ENCODE data around the gene TASOR2.

Gene TASOR2

DNA sequence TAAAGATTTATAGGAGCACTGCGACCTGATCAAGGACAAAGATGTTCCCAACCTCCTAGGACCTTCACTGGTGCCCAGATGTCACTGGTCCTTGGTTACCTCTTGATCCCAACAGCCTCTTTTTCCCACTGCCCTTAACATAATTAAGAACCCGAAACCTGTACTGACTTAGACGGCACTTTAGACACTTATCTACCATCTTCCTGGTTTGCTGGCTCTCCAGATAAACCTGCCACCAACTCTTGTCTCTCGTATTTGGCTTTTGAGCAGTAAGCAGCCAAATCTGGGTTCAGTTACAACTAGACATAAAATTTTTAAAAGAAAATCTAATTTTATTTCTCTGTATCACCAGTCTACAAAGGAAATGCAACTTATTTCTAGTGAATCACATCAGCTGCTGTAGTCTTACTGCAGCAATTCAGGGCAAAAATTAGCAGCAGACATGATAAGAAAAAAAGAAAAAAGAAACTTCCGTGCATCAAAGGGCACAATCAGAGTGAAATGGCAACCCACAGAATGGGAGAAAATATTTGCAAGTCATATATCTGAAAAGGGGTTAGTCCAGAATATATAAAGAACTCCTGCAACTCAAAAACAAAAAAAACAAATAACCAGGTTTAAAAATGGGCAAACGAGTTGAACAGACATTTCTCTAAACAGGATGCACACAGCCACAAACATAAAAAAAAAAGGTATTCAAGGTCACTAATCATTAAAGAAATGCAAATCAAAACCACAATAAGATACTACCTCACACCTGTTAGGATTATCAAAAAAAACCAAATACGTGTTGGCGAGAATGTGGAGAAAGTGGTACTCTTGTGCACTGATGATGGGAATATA is 27.7 kb upstream of the TASOR2 start:
- H3K4me3 ChIP-seq (ENCODE audit: low read depth, low read length) = no peak overlapping the region
- TF ChIP-seq, protein P1, sequence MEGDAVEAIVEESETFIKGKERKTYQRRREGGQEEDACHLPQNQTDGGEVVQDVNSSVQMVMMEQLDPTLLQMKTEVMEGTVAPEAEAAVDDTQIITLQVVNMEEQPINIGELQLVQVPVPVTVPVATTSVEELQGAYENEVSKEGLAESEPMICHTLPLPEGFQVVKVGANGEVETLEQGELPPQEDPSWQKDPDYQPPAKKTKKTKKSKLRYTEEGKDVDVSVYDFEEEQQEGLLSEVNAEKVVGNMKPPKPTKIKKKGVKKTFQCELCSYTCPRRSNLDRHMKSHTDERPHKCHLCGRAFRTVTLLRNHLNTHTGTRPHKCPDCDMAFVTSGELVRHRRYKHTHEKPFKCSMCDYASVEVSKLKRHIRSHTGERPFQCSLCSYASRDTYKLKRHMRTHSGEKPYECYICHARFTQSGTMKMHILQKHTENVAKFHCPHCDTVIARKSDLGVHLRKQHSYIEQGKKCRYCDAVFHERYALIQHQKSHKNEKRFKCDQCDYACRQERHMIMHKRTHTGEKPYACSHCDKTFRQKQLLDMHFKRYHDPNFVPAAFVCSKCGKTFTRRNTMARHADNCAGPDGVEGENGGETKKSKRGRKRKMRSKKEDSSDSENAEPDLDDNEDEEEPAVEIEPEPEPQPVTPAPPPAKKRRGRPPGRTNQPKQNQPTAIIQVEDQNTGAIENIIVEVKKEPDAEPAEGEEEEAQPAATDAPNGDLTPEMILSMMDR (IDR thresholded peaks at IDR 0.05; ENCODE audit: borderline replicate concordance, insufficient read depth, low read depth, low read length) = no peak

DNA sequence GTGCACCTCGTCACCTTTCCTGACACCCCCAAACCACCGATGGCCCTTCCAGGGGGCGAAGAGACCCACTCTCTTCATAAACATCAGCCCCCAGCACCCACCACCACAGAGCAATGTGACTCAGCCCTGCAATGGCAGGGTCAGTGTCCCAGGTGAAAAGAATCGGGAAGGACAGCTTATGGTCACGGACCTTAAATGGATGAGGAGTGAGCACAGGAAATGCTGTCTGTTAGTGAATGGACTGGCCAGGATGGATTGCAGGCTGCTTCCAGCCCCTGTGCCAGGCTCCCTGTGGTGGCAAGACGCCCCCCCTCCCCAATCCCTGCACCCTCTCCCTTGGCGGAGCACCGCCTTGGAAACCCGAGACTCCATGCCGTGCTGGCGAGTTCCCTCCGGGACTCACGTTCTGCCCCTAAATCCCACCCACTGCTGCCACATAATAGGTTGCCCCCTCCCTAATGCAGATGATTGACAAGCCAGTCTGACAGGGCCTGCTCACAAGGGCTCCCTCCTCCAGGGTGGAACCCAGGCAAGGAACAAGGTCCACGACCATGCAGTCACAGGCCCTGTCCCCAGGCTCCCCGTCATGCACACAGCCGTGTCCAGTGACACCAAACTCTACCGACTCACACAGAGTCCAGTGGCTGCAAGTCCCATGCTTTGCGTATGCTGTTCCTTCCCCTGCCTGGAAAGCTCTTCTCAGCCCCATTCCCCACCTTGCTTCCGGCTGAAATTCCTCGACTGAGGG is 25.6 kb upstream of the TASOR2 start:
- no peak overlapping the region for H3K4me3 ChIP-seq (ENCODE audit: low read depth, low read length)

DNA sequence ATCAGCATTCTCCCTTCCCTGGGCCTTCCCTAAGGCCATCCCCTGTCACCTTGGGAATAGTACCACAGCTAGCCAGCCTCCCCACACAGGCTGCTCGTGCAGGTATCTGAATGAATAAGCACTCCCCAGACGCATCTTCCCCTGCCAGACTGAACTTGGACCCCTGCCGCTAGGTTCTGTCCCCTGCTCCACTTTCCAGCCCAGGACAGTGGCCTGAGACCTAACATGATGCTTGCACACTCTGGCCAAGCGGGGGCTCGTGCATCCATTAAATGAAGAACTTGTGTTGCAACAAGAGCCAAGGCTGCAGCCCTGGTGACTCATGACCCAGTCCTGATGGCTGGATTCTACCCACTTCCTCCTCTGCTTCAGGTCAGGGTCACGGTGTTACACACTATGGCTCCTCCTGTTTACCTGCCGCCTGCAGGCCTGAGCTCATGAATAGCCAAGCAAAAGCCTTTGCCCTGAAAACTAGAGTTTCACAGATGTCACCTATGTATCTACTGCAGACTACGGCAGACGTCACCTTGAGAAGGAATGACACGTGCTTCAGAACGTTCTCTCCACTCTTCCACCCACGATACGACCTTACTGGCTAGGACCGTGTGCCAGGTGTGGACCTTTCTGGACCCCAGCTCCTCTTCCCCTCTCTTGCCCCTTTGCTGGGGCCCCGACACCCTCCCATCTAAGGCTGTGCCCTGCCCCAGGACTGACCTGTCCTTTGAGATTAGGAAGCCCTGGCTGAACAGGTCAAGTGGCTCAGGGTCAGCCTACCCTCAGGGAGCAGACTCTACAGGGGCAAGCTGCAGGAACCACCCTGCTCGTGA is 24.7 kb upstream of the TASOR2 start:
- H3K4me3 ChIP-seq (ENCODE audit: low read depth, low read length) = no peak overlapping the region
- TF ChIP-seq, protein P1 (IDR thresholded peaks at IDR 0.05; ENCODE audit: borderline replicate concordance, insufficient read depth, low read depth, low read length) = no peak

More for the DNA sequence above, 25.6 kb upstream of the TASOR2 start:
- TF ChIP-seq, protein P1 (IDR thresholded peaks at IDR 0.05; ENCODE audit: borderline replicate concordance, insufficient read depth, low read depth, low read length) = no peak

DNA sequence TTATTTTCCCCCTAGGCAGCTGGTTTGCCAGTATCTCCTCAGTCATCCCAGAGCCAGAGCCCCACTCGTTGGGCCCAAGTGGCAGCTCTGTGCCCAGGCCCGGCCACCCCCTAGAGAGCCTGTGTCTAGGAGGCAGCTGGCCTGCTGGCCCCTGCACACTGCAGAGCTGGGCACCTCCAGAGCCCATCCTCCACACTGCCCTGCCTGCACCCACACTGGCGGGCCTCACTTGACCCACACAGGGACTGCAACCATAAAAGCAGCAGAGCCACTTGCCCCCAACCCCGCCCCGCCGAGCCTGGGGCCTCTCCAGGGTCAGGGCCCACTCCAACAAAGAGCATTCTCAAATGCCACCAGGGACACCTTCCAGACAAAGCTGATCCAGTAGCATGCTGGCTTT is 23.6 kb upstream of the TASOR2 start:
- no peak overlapping the region for H3K4me3 ChIP-seq (ENCODE audit: low read depth, low read length)

DNA sequence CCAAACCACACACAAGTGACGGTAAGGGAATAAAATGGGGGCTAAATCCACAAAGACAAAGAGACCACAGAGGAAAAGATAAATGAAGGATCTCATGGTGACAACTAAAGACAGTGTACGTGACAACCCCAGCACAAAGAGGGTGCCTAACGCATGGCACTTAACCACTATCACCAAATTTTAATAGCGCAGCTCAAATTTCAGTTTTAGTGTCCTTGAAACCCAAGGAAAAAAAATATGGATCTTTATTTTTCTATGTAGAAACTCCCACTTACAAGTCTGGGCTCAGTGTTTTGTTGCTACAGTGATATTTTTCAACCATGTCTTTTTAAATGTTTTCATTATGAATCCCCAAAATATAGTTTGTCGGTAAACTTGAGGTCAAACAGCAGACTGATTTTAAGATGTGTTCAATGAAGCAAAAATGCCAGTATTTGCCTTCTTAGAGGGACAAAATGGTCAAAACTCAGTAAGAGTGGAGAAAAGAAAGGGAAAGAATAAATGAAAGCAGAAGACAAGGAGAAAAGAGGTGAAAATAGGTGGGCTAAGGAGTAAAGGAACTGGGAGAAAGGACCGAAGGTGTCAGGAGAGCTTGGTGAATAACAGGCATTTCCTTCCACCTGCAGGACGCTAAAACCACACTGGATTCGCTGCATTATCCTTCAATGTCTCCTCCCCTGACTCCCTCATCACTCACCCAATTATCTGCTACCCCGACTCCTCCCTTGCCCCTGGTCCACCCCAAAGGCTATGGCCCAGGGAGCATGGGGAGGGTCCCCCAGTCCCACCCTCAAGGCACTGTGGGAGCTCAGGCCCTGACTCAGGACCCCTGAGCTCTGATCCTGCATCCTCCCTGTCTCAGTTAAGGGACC is 21.7 kb upstream of the TASOR2 start:
- no peak overlapping the region for H3K4me3 ChIP-seq (ENCODE audit: low read depth, low read length)
- TF ChIP-seq, protein P1 (IDR thresholded peaks at IDR 0.05; ENCODE audit: borderline replicate concordance, insufficient read depth, low read depth, low read length) = no peak

More for the DNA sequence above, 23.6 kb upstream of the TASOR2 start:
- TF ChIP-seq, protein P1 (IDR thresholded peaks at IDR 0.05; ENCODE audit: borderline replicate concordance, insufficient read depth, low read depth, low read length) = no peak
